ENCODE measurements around the gene HNRNPAB. TPM values are rescaled to one million over a fixed set of nuclear protein-coding genes. Genes with fewer than 3 reads are reported as not detected.

HNRNPAB gene
- total and polyA plus RNA-seq, 2 donors (not counting 3 experiments of a cell fraction or from before 2014, with no cell fraction given) = 207 to 309 TPM

DNA sequence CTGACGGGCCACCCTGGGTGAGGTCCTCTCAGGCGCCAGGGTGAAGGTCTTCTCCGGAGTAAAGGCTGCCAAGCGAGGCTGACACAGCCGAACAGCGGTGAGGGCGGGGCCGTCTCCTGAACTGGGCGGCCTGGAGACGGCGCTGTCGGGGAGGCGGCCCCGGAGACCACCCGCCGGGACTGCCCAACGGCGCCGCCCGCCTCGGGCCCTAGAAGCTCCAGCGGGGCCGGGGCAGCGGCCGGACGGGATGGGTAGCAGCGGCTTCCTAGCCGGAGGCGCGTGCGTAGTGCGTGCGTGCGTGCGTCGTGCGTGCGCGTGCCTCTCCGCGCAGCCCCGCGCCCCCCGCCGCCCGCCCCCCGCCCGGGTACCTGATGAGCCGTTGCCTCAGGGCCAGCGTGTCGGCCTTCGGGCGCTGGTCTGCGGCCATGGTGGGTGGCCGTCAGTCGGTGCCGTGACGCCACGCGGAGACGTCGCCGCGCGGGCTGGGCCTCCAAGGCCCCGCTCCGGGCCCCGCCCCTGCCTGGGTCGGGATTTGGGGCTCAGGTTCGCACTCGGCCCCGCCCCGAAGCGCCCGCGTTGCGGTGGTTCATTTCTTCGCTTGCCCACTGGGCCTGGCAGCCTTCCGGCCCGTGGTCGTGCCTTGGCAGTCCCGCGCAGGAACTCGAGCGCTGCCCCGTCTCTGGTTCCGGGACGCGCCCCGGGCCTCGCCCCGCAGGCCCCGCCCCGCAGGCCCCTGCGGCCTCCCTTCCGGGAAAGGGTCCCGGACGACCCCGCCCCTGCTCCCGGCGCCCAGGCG, 28.0 kb downstream of the HNRNPAB start, which contains the start of gene PHYKPL:
PHYKPL (minus strand) TSS at position 679 of the 796 bp plus-strand sequence; CDS start at position 427, 252 bp downstream.
- H3K9me3 ChIP-seq (replicated peaks; ENCODE audit: control insufficient read depth, insufficient read depth, low read length) = no peaks in the 10 kb centered on the region
- H3K9ac ChIP-seq (replicated peaks; ENCODE audit: extremely low read depth, insufficient read depth, low read length) = peak within 1 kb of the TSS; percentile 82
- dilution Hi-C loops (cut with MboI; ENCODE audit: extremely low pct_ligation_motif_present, low sequenced_read_pairs) (no loop called here), intact Hi-C loops (cut with micrococcal nuclease) (loop anchor here (2.0 kb wide), 1 partner anchor 28 kb away; the partner anchor contains the start of gene HNRNPAB)
- TF ChIP-seq POLR2AphosphoS5 (IDR thresholded peaks at IDR 0.05; ENCODE audit: insufficient read depth, low read depth, low read length) = peak; percentile 91
- TF ChIP-seq GATA2 (IDR thresholded peaks at IDR 0.05; ENCODE audit: insufficient read depth, insufficient read length, low read depth, low read length) = no peak
- TF ChIP-seq, protein P1, sequence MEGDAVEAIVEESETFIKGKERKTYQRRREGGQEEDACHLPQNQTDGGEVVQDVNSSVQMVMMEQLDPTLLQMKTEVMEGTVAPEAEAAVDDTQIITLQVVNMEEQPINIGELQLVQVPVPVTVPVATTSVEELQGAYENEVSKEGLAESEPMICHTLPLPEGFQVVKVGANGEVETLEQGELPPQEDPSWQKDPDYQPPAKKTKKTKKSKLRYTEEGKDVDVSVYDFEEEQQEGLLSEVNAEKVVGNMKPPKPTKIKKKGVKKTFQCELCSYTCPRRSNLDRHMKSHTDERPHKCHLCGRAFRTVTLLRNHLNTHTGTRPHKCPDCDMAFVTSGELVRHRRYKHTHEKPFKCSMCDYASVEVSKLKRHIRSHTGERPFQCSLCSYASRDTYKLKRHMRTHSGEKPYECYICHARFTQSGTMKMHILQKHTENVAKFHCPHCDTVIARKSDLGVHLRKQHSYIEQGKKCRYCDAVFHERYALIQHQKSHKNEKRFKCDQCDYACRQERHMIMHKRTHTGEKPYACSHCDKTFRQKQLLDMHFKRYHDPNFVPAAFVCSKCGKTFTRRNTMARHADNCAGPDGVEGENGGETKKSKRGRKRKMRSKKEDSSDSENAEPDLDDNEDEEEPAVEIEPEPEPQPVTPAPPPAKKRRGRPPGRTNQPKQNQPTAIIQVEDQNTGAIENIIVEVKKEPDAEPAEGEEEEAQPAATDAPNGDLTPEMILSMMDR (IDR thresholded peaks at IDR 0.05; ENCODE audit: extremely low read depth in 1 of 2, insufficient read depth in 1 of 2, low read depth in 1 of 2, low read length in 2 of 2) = peak in 1 of 2 donors; percentile 7
- TF ChIP-seq POLR2A (IDR thresholded peaks at IDR 0.05; ENCODE audit: low read depth, low read length) = peak; percentile 87
- H3K9me1 ChIP-seq (replicated peaks; ENCODE audit: control insufficient read depth, extremely low read depth, insufficient read depth, low read length) = no peaks in the 10 kb centered on the region
- H3K27me3 ChIP-seq (ENCODE audit: control insufficient read depth in 2 of 2, insufficient read depth in 2 of 2, low read length in 2 of 2) = no peaks in the 10 kb centered on the region
- H4K20me1 ChIP-seq (replicated peaks; ENCODE audit: control insufficient read depth, extremely low read depth, insufficient read depth, low read length) = no peaks in the 10 kb centered on the region
- ChIA-PET CTCF (interaction anchor here (1.1 kb wide), 1 partner anchor 359 kb away, joined by 3 read pairs; no protein-coding TSS in a partner anchor), POLR2A (interaction anchor here (1.0 kb wide), 1 partner anchor 25 kb away, joined by 3 read pairs; no protein-coding TSS in a partner anchor)
- FAIRE-seq (peak; percentile 46), DNase-seq (ENCODE audit: low read depth, low spot score) (peak; percentile 71)
- peaks cover 8 to 11% of the 10 kb centered on the region in 2 experiments for H3K36me3 ChIP-seq (ENCODE audit: control insufficient read depth in 2 of 2, extremely low read depth in 1 of 2, insufficient read depth in 2 of 2, low read length in 2 of 2)
- H3K4me1 ChIP-seq (ENCODE audit: control insufficient read depth, extremely low read depth, insufficient read depth, low read length) = peaks cover 16% of the 10 kb centered on the region
- peak within 1 kb of the TSS; percentile 79 for H3K4me2 ChIP-seq (ENCODE audit: insufficient read depth, low read length)
- no TSS peak for BruUV-seq (replicated peaks)
- H3K27ac ChIP-seq (ENCODE audit: insufficient read depth, low read depth, low read length) = peak within 1 kb of the TSS; percentile 54
- H3K79me2 ChIP-seq (ENCODE audit: control insufficient read depth, insufficient read depth, low read length) = peaks cover 33% of the 10 kb centered on the region
- H3K4me3 ChIP-seq (replicated peaks in 1 of 3; ENCODE audit: insufficient read depth in 1 of 3, low read depth in 1 of 3, low read length in 3 of 3) = peak within 1 kb of the TSS; percentile 49 to 90 (median 65)
- peak within 1 kb of the TSS; percentile 81 for H2AFZ ChIP-seq (ENCODE audit: low read depth, low read length)
